ENCODE measurements around the gene TRIB2. TPM values are rescaled to one million over a fixed set of nuclear protein-coding genes. Genes with fewer than 3 reads are reported as not detected.

The TRIB2 gene
- total and polyA plus RNA-seq, 2 of the 13 experiments (the other 11 are each of a cell fraction or from before 2014, with no cell fraction given) = 1.1 to 2.3 TPM

DNA sequence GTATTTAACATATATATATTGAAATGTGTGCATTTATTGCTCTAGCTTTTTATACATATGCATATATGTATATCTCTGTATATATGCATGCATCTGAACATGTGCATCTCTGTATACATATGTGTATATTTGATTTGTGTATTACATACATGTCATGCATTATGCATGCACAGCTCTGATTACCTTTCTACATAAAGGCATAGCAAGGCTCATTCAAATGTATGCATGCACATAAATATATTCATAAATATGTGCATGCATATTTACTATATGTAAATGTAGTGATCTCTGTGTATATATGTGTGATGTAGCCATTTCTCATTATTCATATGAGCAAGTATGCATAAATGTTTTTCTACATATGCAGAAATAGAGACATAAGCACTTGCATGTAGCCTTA, 64.6 kb downstream of the TRIB2 start (continued):
- TF ChIP-seq, protein P1, sequence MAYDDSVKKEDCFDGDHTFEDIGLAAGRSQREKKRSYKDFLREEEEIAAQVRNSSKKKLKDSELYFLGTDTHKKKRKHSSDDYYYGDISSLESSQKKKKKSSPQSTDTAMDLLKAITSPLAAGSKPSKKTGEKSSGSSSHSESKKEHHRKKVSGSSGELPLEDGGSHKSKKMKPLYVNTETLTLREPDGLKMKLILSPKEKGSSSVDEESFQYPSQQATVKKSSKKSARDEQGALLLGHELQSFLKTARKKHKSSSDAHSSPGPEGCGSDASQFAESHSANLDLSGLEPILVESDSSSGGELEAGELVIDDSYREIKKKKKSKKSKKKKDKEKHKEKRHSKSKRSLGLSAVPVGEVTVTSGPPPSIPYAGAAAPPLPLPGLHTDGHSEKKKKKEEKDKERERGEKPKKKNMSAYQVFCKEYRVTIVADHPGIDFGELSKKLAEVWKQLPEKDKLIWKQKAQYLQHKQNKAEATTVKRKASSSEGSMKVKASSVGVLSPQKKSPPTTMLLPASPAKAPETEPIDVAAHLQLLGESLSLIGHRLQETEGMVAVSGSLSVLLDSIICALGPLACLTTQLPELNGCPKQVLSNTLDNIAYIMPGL (CRISPR knock-in tag; IDR thresholded peaks at IDR 0.05; ENCODE audit: borderline replicate concordance in 1 of 2, low read depth in 1 of 2) = no peak

GRCh38 chr2:12787891-12788801, 71.4 kb downstream of the TRIB2 start:
- H3K27me3 ChIP-seq (ENCODE audit: control insufficient read depth in 1 of 2, insufficient read depth in 2 of 2, low read length in 2 of 2) = no peaks in the 10 kb centered on the region
- H4K20me1 ChIP-seq (ENCODE audit: insufficient read depth, low read length) = no peaks in the 10 kb centered on the region
- in situ Hi-C loops (cut with HindIII; ENCODE audit: extremely low pct_ligation_motif_present, low pct_unique_long_range_greater_than_20kb) = no loop called here
- H3K4me3 ChIP-seq (replicated peaks in 1 of 3; ENCODE audit: insufficient read depth in 1 of 3, low read depth in 2 of 3, low read length in 3 of 3) = no peak overlapping the region
- BruUV-seq (replicated peaks) = no TSS peak
- intact Hi-C loops (cut with micrococcal nuclease; ENCODE audit: unreplicated experiment) = no loop called here
- no peak overlapping the region for H2AFZ ChIP-seq (ENCODE audit: low read length)
- H3K9me3 ChIP-seq (ENCODE audit: low read length) = peaks cover 54% of the 10 kb centered on the region
- no peak for DNase-seq (ENCODE audit: low spot score)
- no peaks in the 10 kb centered on the region for H3K36me3 ChIP-seq (replicated peaks in 1 of 2; ENCODE audit: control insufficient read depth in 1 of 2, insufficient read depth in 2 of 2, low read length in 2 of 2)
- no peak for ATAC-seq
- no peak overlapping the region for H3K27ac ChIP-seq (ENCODE audit: extremely low read length, insufficient read depth, low read length)
- no peak overlapping the region for H3K4me2 ChIP-seq (ENCODE audit: low read depth, low read length)
- TF ChIP-seq TARDBP (CRISPR knock-in tag; IDR thresholded peaks at IDR 0.05) = no peak
- no peak for TF ChIP-seq ZNF720 (CRISPR knock-in tag; IDR thresholded peaks at IDR 0.05)
- no peak for TF ChIP-seq FOXC1 (CRISPR knock-in tag; IDR thresholded peaks at IDR 0.05; ENCODE audit: borderline replicate concordance)
- no peak for TF ChIP-seq ELF1 (CRISPR knock-in tag; IDR thresholded peaks at IDR 0.05)
- TF ChIP-seq, protein P2, sequence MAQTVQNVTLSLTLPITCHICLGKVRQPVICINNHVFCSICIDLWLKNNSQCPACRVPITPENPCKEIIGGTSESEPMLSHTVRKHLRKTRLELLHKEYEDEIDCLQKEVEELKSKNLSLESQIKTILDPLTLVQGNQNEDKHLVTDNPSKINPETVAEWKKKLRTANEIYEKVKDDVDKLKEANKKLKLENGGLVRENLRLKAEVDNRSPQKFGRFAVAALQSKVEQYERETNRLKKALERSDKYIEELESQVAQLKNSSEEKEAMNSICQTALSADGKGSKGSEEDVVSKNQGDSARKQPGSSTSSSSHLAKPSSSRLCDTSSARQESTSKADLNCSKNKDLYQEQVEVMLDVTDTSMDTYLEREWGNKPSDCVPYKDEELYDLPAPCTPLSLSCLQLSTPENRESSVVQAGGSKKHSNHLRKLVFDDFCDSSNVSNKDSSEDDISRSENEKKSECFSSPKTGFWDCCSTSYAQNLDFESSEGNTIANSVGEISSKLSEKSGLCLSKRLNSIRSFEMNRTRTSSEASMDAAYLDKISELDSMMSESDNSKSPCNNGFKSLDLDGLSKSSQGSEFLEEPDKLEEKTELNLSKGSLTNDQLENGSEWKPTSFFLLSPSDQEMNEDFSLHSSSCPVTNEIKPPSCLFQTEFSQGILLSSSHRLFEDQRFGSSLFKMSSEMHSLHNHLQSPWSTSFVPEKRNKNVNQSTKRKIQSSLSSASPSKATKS (CRISPR knock-in tag; IDR thresholded peaks at IDR 0.05) = no peak
- TF ChIP-seq EED (CRISPR knock-in tag; IDR thresholded peaks at IDR 0.05) = no peak
- no peak for TF ChIP-seq HNF4G (IDR thresholded peaks at IDR 0.05; ENCODE audit: borderline replicate concordance, low read depth, low read length)
- no peak for TF ChIP-seq HNF4G (CRISPR knock-in tag; IDR thresholded peaks at IDR 0.05; ENCODE audit: borderline replicate concordance, low read depth)
- CTCF ChIA-PET (ENCODE audit: low intra/inter-chr PET ratio, low total read pairs) = no interaction called here
- no peak for FAIRE-seq
- H3K9ac ChIP-seq (ENCODE audit: insufficient read depth, low read depth, low read length) = no peak overlapping the region
- no peaks in the 10 kb centered on the region for H3K4me1 ChIP-seq (ENCODE audit: insufficient read depth, low read length)
- WGBS (ENCODE audit: low lambda C conversion rate) = 64% methylated on average over 7 of the region's 7 CpGs
- H3K79me2 ChIP-seq (ENCODE audit: insufficient read depth, low read length) = no peaks in the 10 kb centered on the region
- POLR2A ChIA-PET = no interaction called here
